ENCODE data around the gene MARK3. TPM values are rescaled to one million over a fixed set of nuclear protein-coding genes. Genes with fewer than 3 reads are reported as not detected.

MARK3 gene
- total RNA-seq, 1 donor from 2014 or later, result 89.6 TPM

DNA sequence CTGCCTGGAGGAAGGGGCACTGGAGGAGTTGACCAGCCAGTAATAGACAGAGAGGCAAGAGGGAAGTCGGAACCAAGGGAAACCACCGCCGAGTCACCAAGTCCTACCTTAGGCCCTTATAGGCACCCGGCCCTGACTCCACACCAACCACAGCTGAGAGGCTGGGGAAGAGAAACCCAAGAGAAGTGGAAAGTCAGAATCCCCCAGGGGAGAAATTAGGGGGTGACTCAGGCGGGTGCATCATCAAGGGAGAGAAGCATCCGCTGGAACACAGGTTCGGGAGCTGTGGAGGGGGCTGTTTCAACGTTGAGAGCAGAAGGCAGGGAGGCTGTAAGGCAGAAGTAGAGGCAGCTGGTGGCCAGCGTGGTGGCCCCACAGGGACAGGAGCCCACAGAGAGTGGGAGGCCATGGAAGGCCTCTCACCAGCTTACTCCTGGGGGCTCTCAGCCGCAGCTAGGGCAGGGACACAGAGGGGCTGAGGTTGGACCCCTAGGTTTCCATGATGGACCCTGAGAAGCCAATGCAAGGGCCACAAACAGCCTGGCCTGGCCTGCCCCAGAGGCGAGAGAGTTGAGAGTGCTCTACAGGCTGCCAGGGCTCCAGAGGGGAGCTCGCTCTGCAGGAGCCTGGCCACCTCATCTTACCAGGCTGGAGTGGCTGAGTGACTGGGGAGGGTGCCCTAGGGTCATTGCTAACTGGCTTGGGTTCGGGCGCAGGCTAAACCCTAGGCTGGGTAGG is 142.4 kb downstream of the MARK3 start:
- no peak for DNase-seq

DNA sequence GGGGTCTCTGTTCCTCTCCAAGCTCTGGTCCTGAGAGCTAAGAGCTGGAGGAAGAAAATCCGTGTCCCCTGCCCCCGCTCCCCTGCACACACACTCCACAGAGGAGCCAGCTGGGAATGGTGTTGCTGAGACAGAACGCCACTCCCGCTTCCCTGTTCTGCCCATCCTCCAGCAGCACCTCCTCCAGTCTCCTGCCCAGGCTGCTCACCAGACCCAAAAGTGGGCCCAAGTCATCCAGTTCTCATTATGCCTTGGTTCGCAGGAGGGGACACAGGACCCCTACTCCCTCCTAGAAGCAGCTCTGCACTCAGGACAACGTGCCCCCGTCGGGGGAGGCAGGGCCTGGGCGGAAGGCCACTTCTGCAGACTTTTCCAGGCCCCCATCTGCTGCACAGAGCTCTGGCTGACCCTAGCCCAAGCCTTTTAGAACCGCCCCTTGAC is 143.0 kb downstream of the MARK3 start:
- no peak for DNase-seq

DNA sequence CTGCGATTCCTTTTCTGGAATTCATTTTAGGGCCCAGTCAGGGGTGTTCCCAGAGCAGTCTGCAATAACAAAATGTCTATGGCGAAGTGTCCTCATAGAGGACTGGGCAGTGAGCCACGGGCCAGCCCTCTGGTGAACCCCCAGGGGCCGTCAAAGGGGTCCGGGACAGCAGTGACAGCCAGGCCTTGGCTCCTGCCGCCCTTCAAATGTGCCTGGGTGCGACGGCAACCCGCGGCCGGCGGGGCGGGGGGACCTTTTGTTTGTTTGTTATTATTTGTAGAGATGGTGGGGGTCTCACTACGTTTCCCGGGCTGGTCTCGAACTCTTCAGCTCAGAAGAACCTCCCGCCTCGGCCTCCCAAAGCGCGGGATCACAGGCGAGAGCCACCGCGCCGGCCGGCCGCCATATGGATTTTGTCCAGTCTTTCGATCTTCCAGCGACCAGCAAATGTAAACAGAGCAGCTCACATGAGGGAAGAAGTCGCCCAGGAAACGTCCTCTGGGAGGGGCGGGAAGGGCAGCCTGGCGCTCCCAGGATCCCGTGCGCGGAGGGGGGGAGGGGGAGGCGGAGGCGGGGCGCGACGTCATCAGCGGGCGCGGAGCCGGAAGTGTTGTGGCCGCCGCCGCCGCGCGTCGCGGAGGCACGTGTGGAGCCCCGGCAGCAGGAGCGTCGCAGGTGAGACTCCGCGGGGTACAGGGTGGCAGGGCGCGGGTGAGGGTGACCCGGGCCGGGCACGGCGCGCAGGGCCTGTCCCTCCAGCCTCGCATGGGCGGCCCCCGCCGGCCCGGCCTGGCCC is 143.6 kb downstream of the MARK3 start, which contains the start of gene TRMT61A:
TRMT61A (plus strand) TSS at position 610 of the 796 bp plus-strand sequence. CDS start 783 bp downstream, outside the sequence.
- peak; percentile 71 for DNase-seq

DNA sequence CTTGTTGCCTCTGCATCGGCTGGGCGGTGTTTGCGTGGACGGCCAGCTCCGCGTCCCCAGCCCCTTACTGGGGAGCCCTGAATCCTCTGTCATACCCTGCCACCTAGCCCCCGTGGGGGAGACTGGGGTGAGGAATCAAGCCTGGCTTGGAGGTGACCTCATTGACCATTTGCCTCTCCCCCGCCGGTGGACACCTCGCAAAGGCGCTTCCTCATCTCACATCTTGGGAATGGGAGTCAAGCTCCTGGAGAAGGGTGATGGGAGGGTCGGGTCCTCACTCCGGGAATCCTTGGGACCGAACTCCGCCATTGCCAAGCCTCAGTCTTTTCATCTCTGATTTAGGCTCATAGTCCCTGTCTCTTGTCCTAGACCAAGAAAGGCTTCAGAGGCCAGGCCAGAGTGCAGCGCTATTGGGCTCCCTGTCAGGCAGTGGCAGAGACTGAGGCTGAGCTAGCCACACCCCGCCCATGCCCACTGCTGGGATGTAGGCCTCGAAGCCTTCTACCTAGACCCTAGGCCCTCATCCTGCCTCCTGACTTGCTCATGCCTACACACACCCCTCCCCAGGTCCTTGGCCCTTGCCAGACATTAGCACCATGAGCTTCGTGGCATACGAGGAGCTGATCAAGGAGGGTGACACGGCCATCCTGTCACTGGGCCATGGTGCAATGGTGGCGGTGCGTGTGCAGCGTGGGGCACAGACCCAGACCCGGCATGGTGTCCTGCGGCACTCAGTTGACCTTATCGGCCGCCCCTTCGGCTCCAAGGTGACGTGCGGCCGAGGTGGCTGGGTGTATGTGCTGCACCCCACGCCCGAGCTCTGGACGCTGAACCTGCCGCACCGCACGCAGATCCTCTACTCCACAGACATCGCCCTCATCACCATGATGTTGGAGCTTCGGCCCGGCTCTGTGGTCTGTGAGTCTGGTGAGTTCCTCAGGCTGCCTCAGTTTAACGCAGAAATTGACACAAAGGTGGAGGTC is 144.5 kb downstream of the MARK3 start:
- no peak for DNase-seq

DNA sequence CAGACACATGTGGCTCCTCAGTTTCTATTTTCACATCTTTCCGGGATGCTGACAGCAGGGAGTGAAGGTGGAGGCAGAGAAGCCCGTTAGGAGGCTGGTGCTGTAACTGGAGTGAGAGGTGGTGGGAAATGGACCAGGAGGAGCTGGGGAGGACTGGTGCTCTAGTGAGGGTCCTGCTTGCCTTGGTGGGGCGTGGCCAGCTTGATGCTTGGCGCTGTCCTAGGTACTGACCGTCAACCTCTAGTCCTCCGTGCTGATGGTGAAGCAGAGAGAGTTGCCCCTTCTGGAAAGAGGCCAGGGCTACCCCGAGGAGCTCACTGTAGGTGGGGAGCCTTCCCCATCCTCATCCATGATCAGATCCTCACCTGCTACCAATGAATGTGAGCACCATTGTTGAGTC is 145.2 kb downstream of the MARK3 start:
- DNase-seq, result no peak

DNA sequence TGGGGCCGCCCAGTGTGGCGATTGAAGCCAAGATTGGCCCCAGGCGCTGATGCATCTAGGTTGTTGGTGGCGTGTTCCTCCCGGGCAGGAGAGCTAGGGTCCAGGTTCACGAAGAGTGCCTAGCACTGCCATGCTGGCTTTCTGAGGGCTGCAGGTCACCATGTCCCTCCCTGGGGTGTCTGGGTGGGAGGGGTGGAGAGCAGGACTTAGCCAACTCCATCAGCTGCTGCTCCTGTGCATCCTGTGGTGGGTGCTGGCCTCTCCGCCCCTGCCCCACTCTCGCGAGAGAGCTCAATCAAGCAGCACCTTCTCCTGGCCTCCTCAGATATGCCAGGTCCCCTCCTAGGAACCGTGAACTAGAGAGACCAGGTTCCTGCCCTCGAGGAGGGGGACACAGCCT is 145.6 kb downstream of the MARK3 start:
- no peak for DNase-seq

DNA sequence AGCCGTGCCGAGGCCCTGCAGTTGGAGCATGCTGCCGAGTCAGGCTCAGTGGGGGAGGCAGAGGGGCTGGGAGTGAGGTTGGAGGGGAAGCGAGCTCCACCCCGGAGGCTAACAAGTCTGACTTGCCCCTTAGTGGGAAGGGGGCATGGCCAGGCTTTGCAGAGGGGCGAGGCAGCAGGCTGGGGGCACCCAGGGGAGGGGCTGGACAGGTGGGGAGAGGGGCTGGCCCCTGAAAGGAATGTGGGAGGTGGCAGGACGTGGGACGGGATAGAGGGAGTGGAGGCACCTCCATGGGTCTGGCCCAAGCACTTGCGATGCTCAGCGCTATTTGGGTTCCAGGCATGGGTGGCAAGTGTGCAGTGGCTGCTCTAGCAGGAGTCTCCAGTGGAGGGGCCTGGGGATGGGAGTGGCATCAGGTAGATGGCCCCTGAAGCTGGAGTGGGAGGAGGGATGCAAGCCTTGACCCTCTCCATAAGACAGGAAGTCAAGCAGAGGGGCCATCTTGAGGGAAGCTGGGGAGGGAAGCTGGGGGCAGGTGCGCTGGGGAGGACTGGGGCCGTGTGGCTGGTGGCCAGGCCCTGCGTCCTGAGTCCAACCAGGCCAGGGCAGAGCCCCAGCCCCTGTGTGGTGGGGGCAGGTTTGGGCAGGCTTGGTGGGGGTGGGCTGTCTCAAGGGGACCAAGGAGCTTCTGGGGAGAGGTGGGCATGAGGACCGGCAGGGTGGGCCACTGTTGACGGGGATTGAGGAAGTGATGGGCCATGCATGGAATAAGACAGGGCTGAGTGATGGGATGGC is 146.4 kb downstream of the MARK3 start:
- DNase-seq, result no peak

DNA sequence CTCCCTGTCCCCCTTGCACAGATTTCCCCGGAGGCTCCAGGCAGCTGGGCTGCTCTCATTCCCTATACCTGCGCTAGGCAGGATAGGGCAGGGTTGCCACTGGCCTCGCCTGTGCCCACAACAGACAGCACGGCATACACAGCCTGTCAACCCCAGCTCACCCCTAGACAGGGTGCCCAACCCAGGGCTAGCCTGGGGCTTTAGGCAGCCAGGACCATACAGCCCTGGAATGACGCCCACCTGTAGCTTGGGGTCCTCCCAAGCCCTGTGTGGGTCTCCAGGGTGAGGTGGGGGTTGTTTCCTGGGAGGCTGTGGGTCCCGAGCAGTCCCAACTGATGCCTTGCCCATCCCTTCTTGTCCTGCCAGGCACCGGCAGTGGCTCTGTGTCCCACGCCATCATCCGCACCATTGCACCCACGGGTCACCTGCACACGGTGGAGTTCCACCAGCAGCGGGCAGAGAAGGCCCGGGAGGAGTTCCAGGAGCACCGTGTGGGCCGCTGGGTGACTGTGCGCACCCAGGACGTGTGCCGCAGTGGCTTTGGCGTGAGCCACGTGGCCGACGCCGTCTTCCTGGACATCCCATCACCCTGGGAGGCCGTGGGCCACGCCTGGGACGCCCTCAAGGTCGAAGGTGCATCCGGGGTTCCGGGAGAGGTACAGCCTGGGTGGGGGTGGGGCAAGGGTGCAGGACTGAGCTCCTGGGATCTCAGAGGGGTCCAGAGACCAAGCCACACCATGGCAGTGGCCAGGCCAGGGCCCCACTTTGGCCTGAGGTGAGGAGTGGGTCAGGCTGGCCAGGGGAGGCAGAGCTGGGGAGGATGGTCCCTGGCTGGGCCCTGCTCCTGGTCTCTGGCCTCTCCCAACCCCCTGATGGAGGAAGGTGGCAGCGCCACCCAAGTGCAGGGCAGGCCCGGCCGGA is 147.3 kb downstream of the MARK3 start:
- DNase-seq, result no peak

DNA sequence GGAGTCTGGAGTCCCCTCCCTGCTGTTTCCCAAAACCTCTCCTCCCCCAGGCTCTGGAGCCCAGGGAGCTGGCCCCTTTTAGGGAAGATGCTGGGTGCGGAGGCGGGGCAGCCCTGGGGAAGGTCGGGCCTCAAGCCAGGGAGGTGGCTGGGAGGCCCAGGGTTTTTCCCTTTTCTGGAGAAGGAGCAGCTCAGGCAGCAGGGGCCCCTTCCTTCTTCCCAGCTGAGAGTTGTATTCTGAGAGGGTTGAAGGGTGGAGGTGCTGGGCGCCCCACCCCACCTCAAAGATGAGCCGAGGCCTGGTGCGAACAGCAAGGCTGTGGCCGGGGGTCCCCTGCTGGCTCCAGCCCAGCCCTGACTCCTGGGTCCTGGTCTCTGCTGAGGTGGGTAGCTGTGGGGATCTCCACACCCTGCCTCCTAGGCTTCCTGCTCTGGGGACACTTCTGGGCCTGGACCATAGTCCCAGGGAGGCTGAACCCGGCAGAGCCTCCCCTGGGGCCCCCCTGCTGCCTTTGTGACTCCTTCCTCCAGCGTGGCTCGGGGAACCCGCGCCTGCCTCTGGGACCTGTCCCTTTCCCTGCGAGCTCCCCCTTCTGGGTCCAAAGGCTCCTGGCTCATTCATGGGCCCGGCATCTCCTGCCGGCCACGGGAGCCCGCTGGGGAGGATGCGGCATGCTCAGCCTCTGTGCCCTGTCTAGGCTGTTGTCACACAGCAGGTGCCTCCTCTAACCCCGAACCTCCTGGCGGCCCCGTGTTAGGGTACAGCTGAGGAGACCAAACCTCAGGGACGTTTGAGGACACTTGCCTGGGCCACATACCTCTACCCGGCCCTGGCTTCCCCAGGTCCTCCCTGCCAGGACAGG is 148.2 kb downstream of the MARK3 start:
- DNase-seq, result no peak

DNA sequence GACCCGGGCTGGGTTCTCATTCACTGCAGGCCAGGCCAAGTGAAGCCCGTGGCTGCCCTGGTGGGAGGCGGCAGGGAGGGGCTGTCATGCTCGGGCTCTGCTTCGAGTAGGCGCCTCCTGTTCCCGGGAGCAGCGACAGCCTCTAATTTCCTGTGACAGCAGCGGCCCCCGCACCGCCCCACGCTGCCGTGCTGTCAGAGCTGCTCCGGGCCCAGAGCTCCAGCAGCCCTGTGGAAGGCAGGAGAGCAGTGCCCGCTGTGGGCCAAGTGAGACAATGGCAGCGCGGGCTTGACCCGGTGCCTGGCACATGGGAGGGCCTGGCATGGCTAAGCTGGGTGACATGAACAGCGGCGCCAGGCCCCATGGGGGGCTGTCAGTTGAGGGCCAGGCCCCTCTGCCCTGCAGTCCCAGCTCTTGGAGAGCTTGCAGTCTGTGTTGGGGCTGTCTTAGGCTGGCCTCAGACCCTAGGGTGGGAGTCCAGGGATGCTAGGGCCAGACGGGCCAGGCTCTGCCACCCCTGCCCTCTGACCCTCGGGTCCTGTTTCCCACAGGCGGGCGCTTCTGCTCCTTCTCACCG is 148.9 kb downstream of the MARK3 start:
- DNase-seq, result no peak

DNA sequence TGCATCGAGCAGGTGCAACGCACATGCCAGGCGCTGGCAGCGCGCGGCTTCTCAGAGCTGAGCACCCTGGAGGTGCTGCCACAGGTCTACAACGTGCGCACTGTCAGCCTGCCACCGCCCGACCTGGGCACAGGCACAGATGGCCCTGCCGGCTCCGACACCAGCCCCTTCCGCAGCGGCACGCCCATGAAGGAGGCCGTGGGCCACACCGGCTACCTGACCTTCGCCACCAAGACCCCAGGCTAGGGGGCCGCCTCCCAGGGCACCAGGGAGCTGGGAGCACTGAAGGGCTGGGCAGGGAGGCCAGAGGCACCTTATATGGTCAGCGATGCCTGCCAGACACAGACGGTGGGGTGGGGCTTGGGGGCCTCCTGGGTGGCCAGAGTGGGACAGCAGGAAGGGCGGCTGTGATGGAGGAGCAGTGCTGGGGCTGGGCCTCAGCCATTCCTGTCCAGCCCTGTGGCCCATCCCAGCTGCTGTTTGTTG is 149.4 kb downstream of the MARK3 start:
- DNase-seq, result no peak

DNA sequence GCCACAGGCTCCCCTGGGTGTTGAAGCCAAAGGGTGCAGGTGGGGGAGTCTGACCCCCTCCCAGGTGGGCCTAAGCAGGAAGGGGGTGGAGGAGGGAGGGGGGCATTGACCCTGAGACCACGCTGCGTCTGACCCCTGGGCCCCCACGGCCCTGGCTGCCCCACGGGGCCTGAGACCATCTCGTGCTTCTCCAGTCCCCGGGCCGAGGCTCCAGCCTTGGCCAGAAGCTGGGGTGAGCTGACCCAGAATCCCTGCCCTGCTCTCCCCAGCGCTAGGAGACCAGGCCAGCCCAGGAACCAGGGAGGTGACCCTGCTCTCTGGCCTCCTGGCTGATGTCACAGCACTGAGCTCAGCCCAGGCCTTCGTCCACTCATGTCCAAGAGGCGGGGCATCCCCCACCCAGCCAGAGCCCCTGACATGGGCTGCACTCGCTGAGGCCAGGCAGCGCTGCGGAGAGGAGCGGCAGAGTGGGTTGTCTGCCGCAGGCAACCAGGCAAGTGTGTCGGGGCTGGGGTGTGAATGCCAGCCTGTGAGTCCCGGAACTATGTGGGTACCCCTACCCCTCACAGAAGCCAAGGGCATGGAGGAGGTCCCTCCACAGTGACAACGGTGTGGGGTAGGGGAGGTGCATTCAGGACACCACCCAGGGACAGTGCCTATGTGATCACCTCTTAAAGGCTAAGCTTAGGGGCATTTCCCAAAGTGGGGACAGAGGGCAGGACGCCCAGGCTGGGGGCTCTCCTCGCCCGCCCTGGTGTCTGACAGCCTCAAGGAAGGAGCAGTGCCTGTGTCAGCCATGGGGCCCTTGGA is 150.1 kb downstream of the MARK3 start:
- DNase-seq, result no peak

DNA sequence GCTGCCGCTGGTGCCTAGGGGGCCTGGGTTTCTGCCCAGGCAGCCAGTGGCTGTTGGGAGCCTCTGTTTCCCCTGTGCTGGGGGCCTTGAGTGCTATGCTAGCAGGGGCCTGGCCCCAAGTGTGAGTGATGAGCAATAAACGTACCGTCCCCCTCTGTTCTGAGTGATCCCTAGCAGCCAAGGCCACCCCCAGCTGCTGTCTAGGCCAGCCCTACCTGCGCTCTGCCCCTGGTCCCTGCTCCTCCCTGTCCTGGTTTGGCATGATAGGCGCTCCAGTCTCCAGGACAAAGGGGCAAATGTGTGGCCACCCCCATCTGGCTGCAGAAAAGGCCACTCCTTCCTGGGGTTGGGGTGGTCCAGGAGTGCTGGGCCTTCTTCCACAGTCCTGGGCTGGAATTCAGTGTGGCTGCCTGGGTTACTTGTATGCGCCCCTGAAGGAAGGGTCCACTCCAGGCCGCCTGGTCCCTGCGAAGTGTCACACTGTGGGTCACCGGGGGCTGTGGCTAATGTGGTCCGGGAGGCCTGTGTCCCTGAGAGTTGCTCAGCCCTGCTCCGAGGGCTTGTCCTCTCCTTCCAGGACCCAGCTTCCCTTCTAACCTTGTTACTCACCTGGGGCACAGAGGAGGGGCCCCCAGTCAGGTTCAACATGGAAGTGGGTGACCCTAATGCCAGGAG is 150.8 kb downstream of the MARK3 start:
- no peak for DNase-seq

DNA sequence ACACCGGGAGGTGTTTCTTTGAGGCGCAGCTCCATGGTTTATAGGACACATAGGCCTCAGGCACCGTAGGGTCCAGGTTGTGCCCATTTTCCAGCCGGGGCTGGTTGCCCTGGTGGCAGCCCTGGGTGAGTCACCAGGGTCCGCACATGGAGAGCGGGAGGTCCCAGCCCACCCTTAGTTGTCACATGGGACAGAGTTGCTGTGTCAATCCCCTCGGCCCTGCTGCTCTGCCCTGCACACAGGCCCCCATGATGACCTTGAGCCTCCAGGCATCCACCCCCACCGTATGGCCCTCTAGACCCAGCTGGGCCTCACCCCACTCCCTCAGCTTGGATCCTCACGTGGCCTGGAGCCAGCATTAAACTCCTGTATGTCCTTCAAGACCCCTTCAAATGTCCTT is 151.5 kb downstream of the MARK3 start:
- no peak for DNase-seq

DNA sequence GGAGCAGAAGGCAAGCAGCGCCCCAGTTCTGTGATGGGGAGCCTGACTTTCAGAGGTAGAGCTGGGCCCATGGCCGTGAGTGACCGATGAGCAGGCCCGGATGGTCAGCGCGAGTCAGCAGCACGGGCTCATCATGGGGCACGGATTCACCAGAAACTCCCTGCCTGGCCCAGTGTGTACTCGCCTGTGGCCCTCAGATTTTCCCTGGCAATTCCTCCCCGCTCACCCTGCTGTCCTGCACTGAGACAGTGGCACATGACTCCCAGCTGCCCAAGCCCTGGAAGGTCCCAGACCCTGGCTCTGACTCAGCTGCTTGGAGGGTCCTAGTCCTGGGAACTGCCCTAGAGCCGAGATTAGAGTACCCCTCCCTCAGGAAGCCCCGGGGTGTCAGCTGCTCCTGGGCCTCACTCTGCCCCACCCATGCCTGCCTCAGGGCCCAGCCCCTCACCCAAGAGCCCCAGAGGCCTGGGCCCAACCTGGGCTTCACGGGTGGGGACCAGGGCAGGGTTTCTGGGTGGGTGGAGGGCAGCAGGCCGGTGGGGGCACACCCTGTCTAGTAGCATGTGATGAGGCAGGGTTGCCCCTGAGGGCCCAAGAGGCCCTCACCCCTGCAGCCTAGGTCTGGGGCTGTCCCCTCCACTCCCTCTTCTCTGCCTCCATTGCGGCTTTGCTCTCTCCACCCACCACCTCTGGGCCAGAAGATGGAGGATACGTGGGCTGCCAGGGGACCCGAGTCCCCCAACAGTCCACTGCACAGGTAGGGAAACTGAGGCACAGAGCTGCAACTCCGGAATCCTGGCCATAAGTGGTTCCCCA is 152.2 kb downstream of the MARK3 start:
- no peak for DNase-seq

DNA sequence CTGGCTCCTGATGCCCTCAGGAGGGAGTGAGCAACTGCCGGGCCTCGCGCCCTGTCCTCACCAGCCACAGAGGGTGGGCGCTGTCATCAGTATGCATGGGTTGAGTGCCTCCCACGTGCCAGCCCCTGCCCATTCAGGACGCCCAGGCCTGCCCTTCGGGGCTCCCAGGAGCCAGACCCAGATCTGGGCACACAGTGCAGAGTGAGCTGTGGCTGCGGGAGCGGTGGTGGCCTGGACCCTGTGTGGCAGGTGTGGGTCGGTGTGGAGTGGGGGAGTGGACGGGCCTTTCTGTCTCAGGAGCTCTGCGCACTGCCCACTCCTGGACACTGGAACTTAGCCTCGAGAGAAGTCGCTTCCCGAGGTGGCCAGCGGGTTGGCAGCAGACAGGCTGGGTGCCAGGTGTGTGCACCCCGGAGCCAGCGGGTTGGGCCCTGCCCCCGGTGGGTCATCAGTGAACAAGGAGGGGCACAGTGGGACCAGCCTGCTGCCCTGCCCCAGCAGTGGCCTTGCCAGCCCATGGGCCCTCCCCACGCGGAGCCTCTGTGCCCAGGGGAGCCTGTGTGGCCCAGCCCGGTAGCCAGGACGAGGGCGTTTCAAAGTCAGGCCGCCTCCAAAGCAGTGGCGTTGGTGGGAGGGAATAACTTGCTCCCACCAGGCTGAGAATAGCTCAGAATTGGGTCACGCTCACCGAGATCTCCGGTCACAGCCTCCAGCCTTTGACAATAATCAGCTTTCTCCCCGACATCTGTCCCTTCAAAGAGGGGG is 153.3 kb downstream of the MARK3 start:
- no peak for DNase-seq
